ENCODE data around the gene MTF2. TPM values are rescaled to one million over a fixed set of nuclear protein-coding genes. Genes with fewer than 3 reads are reported as not detected.
"Not testable (repeated sequence)": the region's sequence is repeated elsewhere in the genome, so short reads cannot be mapped to it uniquely, and the experiment has no call there.

The MTF2 gene
- total and polyA plus RNA-seq, 4 experiments from 2014 or later = 46.5 to 74.0 (median 57.9) TPM

DNA sequence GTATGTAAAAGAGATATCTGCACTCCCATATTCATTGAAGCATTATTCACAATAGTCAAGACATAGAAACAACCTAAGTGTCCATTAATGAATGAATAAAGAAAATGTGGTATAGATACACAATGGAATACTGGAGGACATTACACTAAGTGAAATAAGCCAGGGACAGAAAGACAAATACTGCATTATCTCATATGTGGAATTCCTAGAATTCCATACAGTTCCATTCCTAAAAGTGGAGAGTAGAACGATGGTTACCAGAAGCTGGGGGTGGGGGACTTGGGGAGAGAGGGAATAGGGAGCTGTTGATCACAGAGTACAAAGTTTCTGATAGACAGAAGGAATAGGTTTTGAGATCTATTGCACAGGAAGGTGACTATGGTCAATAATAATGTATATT lies 93.7 kb downstream of the MTF2 start:
- ChIA-PET POLR2A (ENCODE audit: partially characterized antibody) (interaction anchor here (1.7 kb wide), 1 partner anchor 94 kb away, joined by 4 read pairs; the partner anchor contains the start of gene MTF2), CTCF (ENCODE audit: partially characterized antibody) (interaction anchor here (0.9 to 1.3 kb wide), 3 partner anchors 8 to 152 kb away, joined by 3 to 4 read pairs (median 3); no protein-coding TSS in a partner anchor)
- H3K4me1 Mint-ChIP-seq = peaks cover 47 to 80% (median 65%) of the 10 kb centered on the region in 4 donors
- H3K27me3 Mint-ChIP-seq = no peaks in the 10 kb centered on the region
- no peak for DNase-seq
- intact Hi-C loops (cut with micrococcal nuclease) = no loop called here
- Histone ChIP-seq H3K9me3 (ENCODE audit: control insufficient read depth in 1 of 2, low read length in 2 of 2) (no peaks in the 10 kb centered on the region), H3K27me3 (ENCODE audit: insufficient read depth, low read length) (no peaks in the 10 kb centered on the region), H3K36me3 (ENCODE audit: insufficient read depth, low read length) (peaks cover 10% of the 10 kb centered on the region), H3K27ac (ENCODE audit: low read depth, low read length) (no peak overlapping the region), H3K4me3 (ENCODE audit: low read length in 2 of 2) (no peak overlapping the region), H3K4me1 (ENCODE audit: insufficient read depth, low read length) (peaks cover 57% of the 10 kb centered on the region)
- H3K4me3 Mint-ChIP-seq = peak overlapping the region in 7 of 8 donors; percentile 11 to 77 (median 51)
- H3K9me3 Mint-ChIP-seq = peaks cover 0 to 12% (median 3%) of the 10 kb centered on the region in 8 donors
- peaks cover 37 to 38% of the 10 kb centered on the region in 2 donors for H3K36me3 Mint-ChIP-seq
- H3K27ac Mint-ChIP-seq = peak overlapping the region in 2 of 7 donors; percentile 9 to 26

GRCh38 chr1:93174638-93175037 lies 95.6 kb downstream of the MTF2 start:
- Mint-ChIP-seq H3K4me3 (peak overlapping the region in 2 of 8 donors; percentile 13 to 57), H3K36me3 (peaks cover 22 to 39% of the 10 kb centered on the region in 2 donors), H3K4me1 (peaks cover 45 to 76% (median 64%) of the 10 kb centered on the region in 4 donors), H3K27ac (peak overlapping the region in 2 of 7 donors; percentile 45 to 57)
- peaks cover 71% of the 10 kb centered on the region for H3K4me1 ChIP-seq (ENCODE audit: insufficient read depth, low read length)
- POLR2A ChIA-PET (ENCODE audit: partially characterized antibody); intact Hi-C loops (cut with micrococcal nuclease); DNase-seq; H3K27me3 ChIP-seq (ENCODE audit: insufficient read depth, low read length); CTCF ChIA-PET (ENCODE audit: partially characterized antibody); H3K27ac ChIP-seq (ENCODE audit: low read depth, low read length); H3K9me3 ChIP-seq (ENCODE audit: control insufficient read depth in 1 of 2, low read length in 2 of 2); H3K9me3 Mint-ChIP-seq; H3K27me3 Mint-ChIP-seq; H3K36me3 ChIP-seq (ENCODE audit: insufficient read depth, low read length); H3K4me3 ChIP-seq (ENCODE audit: low read length in 2 of 2): not testable (repeated sequence)

GRCh38 chr1:93177991-93178390 lies 98.9 kb downstream of the MTF2 start:
- Histone ChIP-seq H3K9me3 (ENCODE audit: control insufficient read depth in 1 of 2, low read length in 2 of 2) (no peaks in the 10 kb centered on the region), H3K27me3 (ENCODE audit: insufficient read depth, low read length) (no peaks in the 10 kb centered on the region), H3K27ac (ENCODE audit: low read depth, low read length) (no peak overlapping the region), H3K36me3 (ENCODE audit: insufficient read depth, low read length) (peaks cover 6% of the 10 kb centered on the region), H3K4me1 (ENCODE audit: insufficient read depth, low read length) (peaks cover 71% of the 10 kb centered on the region), H3K4me3 (ENCODE audit: low read length in 2 of 2) (peak overlapping the region; percentile 84 to 99)
- ChIA-PET POLR2A (ENCODE audit: partially characterized antibody) (no interaction called here), CTCF (ENCODE audit: partially characterized antibody) (interaction anchor here (0.7 kb wide), 1 partner anchor 359 kb away, joined by 3 read pairs; no protein-coding TSS in a partner anchor)
- Mint-ChIP-seq H3K27me3 (no peaks in the 10 kb centered on the region), H3K4me1 (peaks cover 33 to 76% (median 51%) of the 10 kb centered on the region in 4 donors), H3K9me3 (no peaks in the 10 kb centered on the region), H3K4me3 (peak overlapping the region; percentile 89 to 99 (median 93)), H3K27ac (peak overlapping the region in 6 of 7 donors; percentile 18 to 96 (median 80)), H3K36me3 (peaks cover 10 to 38% of the 10 kb centered on the region in 2 donors)
- DNase-seq = no peak
- intact Hi-C loops (cut with micrococcal nuclease) = no loop called here

- no peak for DNase-seq
- Mint-ChIP-seq H3K4me1 (peaks cover 30 to 72% (median 48%) of the 10 kb centered on the region in 4 donors), H3K9me3 (no peaks in the 10 kb centered on the region), H3K4me3 (peak overlapping the region; percentile 89 to 99 (median 93)), H3K36me3 (peaks cover 10 to 36% of the 10 kb centered on the region in 2 donors), H3K27me3 (no peaks in the 10 kb centered on the region), H3K27ac (peak overlapping the region in 6 of 7 donors; percentile 66 to 99 (median 88))
- H3K27me3 ChIP-seq (ENCODE audit: insufficient read depth, low read length) = no peaks in the 10 kb centered on the region
- ChIA-PET CTCF (ENCODE audit: partially characterized antibody) (interaction anchor here (0.7 kb wide), 1 partner anchor 360 kb away, joined by 3 read pairs; no protein-coding TSS in a partner anchor), POLR2A (ENCODE audit: partially characterized antibody) (no interaction called here)
- H3K9me3 ChIP-seq (ENCODE audit: control insufficient read depth in 1 of 2, low read length in 2 of 2) = no peaks in the 10 kb centered on the region
- intact Hi-C loops (cut with micrococcal nuclease) = no loop called here
- H3K27ac ChIP-seq (ENCODE audit: low read depth, low read length) = peak overlapping the region; percentile 98
- peaks cover 71% of the 10 kb centered on the region for H3K4me1 ChIP-seq (ENCODE audit: insufficient read depth, low read length)
- peaks cover 6% of the 10 kb centered on the region for H3K36me3 ChIP-seq (ENCODE audit: insufficient read depth, low read length)
- H3K4me3 ChIP-seq (ENCODE audit: low read length in 2 of 2) = peak overlapping the region; percentile 84 to 99
Observed at GRCh38 chr1:93178418-93178817, 99.3 kb downstream of the MTF2 start.

- intact Hi-C loops (cut with micrococcal nuclease) = loop anchor here (1.0 to 10.0 kb wide), 11 partner anchors 25 to 1893 kb away; partner anchors contain the start of genes ABCD3, ALG14, DIPK1A and DR1
- POLR2A ChIA-PET (ENCODE audit: partially characterized antibody) = interaction anchor here (0.9 to 1.1 kb wide), 3 partner anchors 10 to 218 kb away, joined by 4 to 8 read pairs (median 4); partner anchors contain the start of genes DIPK1A and MTF2
- H3K27me3 ChIP-seq (ENCODE audit: insufficient read depth, low read length) = no peaks in the 10 kb centered on the region
- peaks cover 59% of the 10 kb centered on the region for H3K4me1 ChIP-seq (ENCODE audit: insufficient read depth, low read length)
- H3K4me3 ChIP-seq (ENCODE audit: low read length in 2 of 2) = peak within 1 kb of the TSS; percentile 84 to 99
- no peaks in the 10 kb centered on the region for H3K27me3 Mint-ChIP-seq
- peak within 1 kb of the TSS; percentile 90 to 99 (median 96) for H3K27ac Mint-ChIP-seq
- peaks cover 26 to 70% (median 41%) of the 10 kb centered on the region in 4 donors for H3K4me1 Mint-ChIP-seq
- peak within 1 kb of the TSS; percentile 89 to 99 (median 93) for H3K4me3 Mint-ChIP-seq
- CTCF ChIA-PET (ENCODE audit: partially characterized antibody) = interaction anchor here (1.7 kb wide), 1 partner anchor 100 kb away, joined by 6 read pairs; no protein-coding TSS in a partner anchor
- H3K36me3 ChIP-seq (ENCODE audit: insufficient read depth, low read length) = peaks cover 6% of the 10 kb centered on the region
- no peaks in the 10 kb centered on the region for H3K9me3 Mint-ChIP-seq
- H3K9me3 ChIP-seq (ENCODE audit: control insufficient read depth in 1 of 2, low read length in 2 of 2) = no peaks in the 10 kb centered on the region
- peak within 1 kb of the TSS; percentile 98 for H3K27ac ChIP-seq (ENCODE audit: low read depth, low read length)
- H3K36me3 Mint-ChIP-seq = peaks cover 4 to 30% of the 10 kb centered on the region in 2 donors
- peak; percentile 97 to 98 (median 97) for DNase-seq
Observed at GRCh38 chr1:93179886-93180722, 101.0 kb downstream of the MTF2 start, which contains the start of gene TMED5. TMED5 (minus strand) TSS chr1:93180413; CDS start chr1:93180242, 171 bp downstream.

DNA sequence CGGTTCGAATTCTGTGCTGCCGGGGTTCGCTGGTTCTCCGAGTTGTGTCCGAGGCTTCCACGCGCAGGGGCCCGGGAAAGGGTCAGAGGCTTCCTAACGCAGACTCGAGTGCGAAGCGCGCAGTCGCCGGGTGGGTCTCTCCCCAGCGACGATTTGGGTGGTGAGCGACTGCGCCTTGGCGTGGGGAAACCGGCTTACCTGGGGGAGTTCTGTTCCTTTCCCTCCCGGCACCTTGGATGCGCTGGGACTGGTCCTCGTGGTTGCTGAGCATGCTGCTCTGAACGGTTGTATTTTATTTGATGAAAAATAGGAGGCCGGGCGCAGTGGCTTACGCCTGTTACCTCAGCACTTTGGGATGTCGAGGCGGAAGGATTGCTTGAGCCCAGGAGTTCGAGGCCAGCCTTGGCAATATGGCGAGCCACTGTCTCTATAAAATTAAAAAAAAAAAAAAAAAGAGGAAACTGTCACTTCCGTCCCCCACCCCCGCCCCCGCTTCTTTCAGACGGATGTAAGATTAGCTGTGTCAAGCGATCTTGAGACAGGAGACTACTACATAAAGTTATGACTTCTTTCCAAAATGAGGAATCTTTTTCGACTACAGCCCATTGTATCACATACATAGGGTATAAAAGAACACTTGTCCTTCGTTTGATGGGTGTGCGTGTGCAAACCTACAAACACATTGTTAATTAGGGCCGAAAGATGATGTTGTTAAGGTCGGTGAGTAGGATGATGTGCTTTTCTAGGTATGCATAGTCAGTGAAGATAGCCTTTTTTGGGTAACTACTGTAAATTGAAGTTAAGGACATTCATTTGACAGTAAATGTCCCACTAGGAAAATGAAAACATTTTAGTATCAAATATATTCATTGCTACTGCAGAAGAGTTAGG lies 101.9 kb downstream of the MTF2 start, which contains the start of gene CCDC18:
Gene CCDC18 (plus strand): TSS at position 2 of the 891 bp plus-strand sequence. CDS start 2,638 bp downstream, outside the sequence.
- Histone ChIP-seq H3K9me3 (ENCODE audit: control insufficient read depth in 1 of 2, low read length in 2 of 2) (no peaks in the 10 kb centered on the region), H3K4me3 (ENCODE audit: low read length in 2 of 2) (peak within 1 kb of the TSS; percentile 84 to 99), H3K27me3 (ENCODE audit: insufficient read depth, low read length) (no peaks in the 10 kb centered on the region), H3K27ac (ENCODE audit: low read depth, low read length) (peak within 1 kb of the TSS; percentile 98), H3K36me3 (ENCODE audit: insufficient read depth, low read length) (peaks cover 2% of the 10 kb centered on the region), H3K4me1 (ENCODE audit: insufficient read depth, low read length) (peaks cover 57% of the 10 kb centered on the region)
- ChIA-PET POLR2A (ENCODE audit: partially characterized antibody) (interaction anchor here (0.6 to 1.4 kb wide), 7 partner anchors 17 to 164 kb away, joined by 3 to 10 read pairs (median 4); partner anchors contain the start of gene MTF2), CTCF (ENCODE audit: partially characterized antibody) (interaction anchor here (1.8 kb wide), 1 partner anchor 101 kb away, joined by 7 read pairs; no protein-coding TSS in a partner anchor)
- no peaks in the 10 kb centered on the region for H3K27me3 Mint-ChIP-seq
- peaks cover 28 to 72% (median 41%) of the 10 kb centered on the region in 4 donors for H3K4me1 Mint-ChIP-seq
- peak within 1 kb of the TSS; percentile 89 to 99 (median 93) for H3K4me3 Mint-ChIP-seq
- H3K27ac Mint-ChIP-seq = peak within 1 kb of the TSS; percentile 90 to 99 (median 96)
- DNase-seq = peak in 1 of 5 donors; percentile 62
- intact Hi-C loops (cut with micrococcal nuclease) = loop anchor here (1.0 to 10.0 kb wide), 11 partner anchors 26 to 1892 kb away; partner anchors contain the start of genes ABCD3, ALG14, DIPK1A and DR1
- H3K36me3 Mint-ChIP-seq = peaks cover 4 to 29% of the 10 kb centered on the region in 2 donors
- H3K9me3 Mint-ChIP-seq = no peaks in the 10 kb centered on the region

Measured in CD4-positive, alpha-beta memory T cell (primary cell).